HG02943 (cell line): ENCODE data around the gene INPPL1.

ENCODE experiments used
- ATAC-seq: cut with Tn5 transposase; IDR thresholded peaks from one replicate; pipeline ENCODE4 v1.9.1; 2021; ENCODE audit warnings: mild to moderate bottlenecking, low read depth, moderate library complexity; ENCODE audit not compliant: unreplicated experiment

The INPPL1 gene

GRCh38 chr11:72209101-72209500 lies 15.5 kb upstream of the INPPL1 start:
- no peak for ATAC-seq

GRCh38 chr11:72216638-72217037 lies 7.9 kb upstream of the INPPL1 start, which contains the start of gene FOLR2:
Gene FOLR2, plus strand, starts transcription at chr11:72216794. Its CDS starts 1,791 bp downstream, at chr11:72218585.
- ATAC-seq = no peak

- no peak for ATAC-seq
These were observed 6.7 kb upstream of the INPPL1 start for GRCh38 chr11:72217841-72218240.

- ATAC-seq = no peak
These were observed 6.3 kb upstream of the INPPL1 start for GRCh38 chr11:72218251-72218745.

- ATAC-seq = no peak
These were observed 3.7 kb upstream of the INPPL1 start for GRCh38 chr11:72220696-72221363.

GRCh38 chr11:72221386-72222075 lies 3.0 kb upstream of the INPPL1 start:
- no peak for ATAC-seq

GRCh38 chr11:72222106-72222891 lies 2.3 kb upstream of the INPPL1 start:
- ATAC-seq = no peak

- peak; percentile 63 for ATAC-seq
These were observed 1.5 kb upstream of the INPPL1 start for GRCh38 chr11:72222907-72223614.

- ATAC-seq = peak; percentile 44
These were observed 678 bp upstream of the INPPL1 start for GRCh38 chr11:72223615-72224563.

- ATAC-seq = no peak
These were observed 914 bp downstream of the INPPL1 start for GRCh38 chr11:72225411-72225951.

GRCh38 chr11:72226701-72227100 lies 2.1 kb downstream of the INPPL1 start:
- ATAC-seq = no peak

GRCh38 chr11:72227316-72228228 lies 3.0 kb downstream of the INPPL1 start:
- ATAC-seq = no peak

- ATAC-seq = no peak
These were observed 3.8 kb downstream of the INPPL1 start for GRCh38 chr11:72228229-72228843.

GRCh38 chr11:72228844-72229231 lies 4.3 kb downstream of the INPPL1 start:
- no peak for ATAC-seq

- ATAC-seq = no peak
These were observed 4.9 kb downstream of the INPPL1 start for GRCh38 chr11:72229336-72229924.

- ATAC-seq = no peak
These were observed 5.6 kb downstream of the INPPL1 start for GRCh38 chr11:72229925-72230763.
